ENCODE data around the gene SAMD10.

DNA sequence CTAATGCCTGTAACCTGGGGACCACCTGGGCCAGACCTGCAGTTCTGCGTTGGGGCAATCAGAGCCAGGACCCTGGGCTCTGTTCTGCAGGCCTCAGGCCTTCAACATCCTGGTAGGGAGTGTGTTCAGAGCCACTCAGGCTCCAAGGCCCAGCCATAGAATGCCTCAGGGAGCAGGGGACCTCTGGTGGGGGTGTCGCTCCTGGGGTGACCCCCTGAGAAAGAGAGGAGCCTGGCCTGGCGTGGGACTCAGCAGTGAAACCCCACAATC, 35.7 kb downstream of the SAMD10 start:
- TF ChIP-seq, protein P1, sequence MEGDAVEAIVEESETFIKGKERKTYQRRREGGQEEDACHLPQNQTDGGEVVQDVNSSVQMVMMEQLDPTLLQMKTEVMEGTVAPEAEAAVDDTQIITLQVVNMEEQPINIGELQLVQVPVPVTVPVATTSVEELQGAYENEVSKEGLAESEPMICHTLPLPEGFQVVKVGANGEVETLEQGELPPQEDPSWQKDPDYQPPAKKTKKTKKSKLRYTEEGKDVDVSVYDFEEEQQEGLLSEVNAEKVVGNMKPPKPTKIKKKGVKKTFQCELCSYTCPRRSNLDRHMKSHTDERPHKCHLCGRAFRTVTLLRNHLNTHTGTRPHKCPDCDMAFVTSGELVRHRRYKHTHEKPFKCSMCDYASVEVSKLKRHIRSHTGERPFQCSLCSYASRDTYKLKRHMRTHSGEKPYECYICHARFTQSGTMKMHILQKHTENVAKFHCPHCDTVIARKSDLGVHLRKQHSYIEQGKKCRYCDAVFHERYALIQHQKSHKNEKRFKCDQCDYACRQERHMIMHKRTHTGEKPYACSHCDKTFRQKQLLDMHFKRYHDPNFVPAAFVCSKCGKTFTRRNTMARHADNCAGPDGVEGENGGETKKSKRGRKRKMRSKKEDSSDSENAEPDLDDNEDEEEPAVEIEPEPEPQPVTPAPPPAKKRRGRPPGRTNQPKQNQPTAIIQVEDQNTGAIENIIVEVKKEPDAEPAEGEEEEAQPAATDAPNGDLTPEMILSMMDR (IDR thresholded peaks at IDR 0.05) = no peak
- no peak for TF ChIP-seq EP300 (IDR thresholded peaks at IDR 0.05)
